Measurements from ENCODE around the gene DCHS1. TPM values are rescaled to one million over a fixed set of nuclear protein-coding genes. Genes with fewer than 3 reads are reported as not detected.
"Not testable (repeated sequence)": the region's sequence is repeated elsewhere in the genome, so short reads cannot be mapped to it uniquely, and the experiment has no call there.

The DCHS1 gene
- total and polyA plus RNA-seq, 5 donors from 2014 or later, result 0.49 to 2.4 (median 1.1) TPM

DNA sequence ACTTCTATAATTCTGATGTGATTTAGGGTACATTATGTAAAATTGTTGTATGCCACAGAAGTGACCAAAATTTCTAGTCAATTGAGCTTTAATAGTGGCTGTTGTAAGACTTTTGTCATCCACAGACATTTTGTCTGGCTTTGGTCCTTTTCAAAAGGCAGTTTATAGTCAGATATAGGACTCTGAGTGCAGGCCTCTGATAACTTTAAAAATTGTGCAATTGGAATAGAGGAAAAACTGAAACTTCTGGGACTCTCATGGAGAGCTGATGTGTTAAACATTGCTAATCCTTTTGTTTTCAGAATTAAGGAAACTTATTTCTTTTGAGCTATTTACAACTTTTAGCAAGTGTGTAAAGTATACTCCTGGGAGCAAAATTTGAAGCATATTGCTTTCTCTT is 36.5 kb upstream of the DCHS1 start:
- no peaks in the 10 kb centered on the region for H3K36me3 ChIP-seq (ENCODE audit: control insufficient read depth, insufficient read depth, low read length)
- H3K9me3 ChIP-seq (ENCODE audit: control insufficient read depth in 2 of 2, low read length in 2 of 2), result no peaks in the 10 kb centered on the region
- Mint-ChIP-seq H3K9me3 (no peaks in the 10 kb centered on the region), H3K27ac (peak overlapping the region in 1 of 3 donors; percentile 36), H3K4me3 (no peak overlapping the region), H3K27me3 (no peaks in the 10 kb centered on the region), H3K4me1 (peaks cover 13 to 36% (median 20%) of the 10 kb centered on the region in 4 donors), H3K36me3 (no peaks in the 10 kb centered on the region)
- no peak for DNase-seq
- H3K27ac ChIP-seq (ENCODE audit: insufficient read depth, low read length, poor library complexity, severe bottlenecking), result no peak overlapping the region
- no peak for ATAC-seq (ENCODE audit: low read depth in 2 of 2)
- no peaks in the 10 kb centered on the region for H3K27me3 ChIP-seq (ENCODE audit: control insufficient read depth, insufficient read depth, low read length)
- peaks cover 22% of the 10 kb centered on the region for H3K4me1 ChIP-seq (ENCODE audit: control insufficient read depth, insufficient read depth, low read length, poor library complexity, severe bottlenecking)
- no peak overlapping the region for H3K4me3 ChIP-seq (ENCODE audit: low read depth, low read length)

DNA sequence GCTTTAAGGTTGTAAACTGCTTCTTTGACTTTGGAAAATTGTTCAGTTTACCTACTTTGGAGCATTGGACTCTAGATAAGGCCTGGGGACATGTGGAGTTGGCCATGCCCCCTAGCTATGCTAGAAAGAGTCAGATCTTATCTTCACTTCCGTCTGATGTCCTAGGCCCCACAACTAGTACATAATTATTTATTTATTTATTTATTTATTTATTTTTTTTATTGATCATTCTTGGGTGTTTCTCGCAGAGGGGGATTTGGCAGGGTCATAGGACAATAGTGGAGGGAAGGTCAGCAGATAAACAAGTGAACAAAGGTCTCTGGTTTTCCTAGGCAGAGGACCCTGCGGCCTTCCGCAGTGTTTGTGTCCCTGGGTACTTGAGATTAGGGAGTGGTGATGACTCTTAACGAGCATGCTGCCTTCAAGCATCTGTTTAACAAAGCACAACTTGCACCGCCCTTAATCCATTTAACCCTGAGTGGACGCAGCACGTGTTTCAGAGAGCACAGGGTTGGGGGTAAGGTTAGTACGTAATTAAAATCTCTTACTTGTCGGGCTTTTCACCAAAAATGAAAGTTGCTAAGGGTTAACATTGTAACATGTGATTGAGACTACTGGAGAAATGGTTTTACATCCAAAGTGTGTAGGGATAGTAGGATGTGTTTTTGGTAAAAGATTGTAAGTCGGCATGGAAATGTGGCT is 35.0 kb upstream of the DCHS1 start:
- H3K36me3 ChIP-seq (ENCODE audit: control insufficient read depth, insufficient read depth, low read length); ATAC-seq (ENCODE audit: low read depth in 2 of 2); H3K27me3 Mint-ChIP-seq; H3K36me3 Mint-ChIP-seq; H3K4me3 ChIP-seq (ENCODE audit: low read depth, low read length); H3K9me3 ChIP-seq (ENCODE audit: control insufficient read depth in 2 of 2, low read length in 2 of 2); DNase-seq; H3K27ac ChIP-seq (ENCODE audit: insufficient read depth, low read length, poor library complexity, severe bottlenecking); H3K4me3 Mint-ChIP-seq; H3K9me3 Mint-ChIP-seq; H3K27me3 ChIP-seq (ENCODE audit: control insufficient read depth, insufficient read depth, low read length); H3K27ac Mint-ChIP-seq: not testable (repeated sequence)
- H3K4me1 Mint-ChIP-seq, result peaks cover 8 to 31% (median 20%) of the 10 kb centered on the region in 4 donors
- peaks cover 22% of the 10 kb centered on the region for H3K4me1 ChIP-seq (ENCODE audit: control insufficient read depth, insufficient read depth, low read length, poor library complexity, severe bottlenecking)

DNA sequence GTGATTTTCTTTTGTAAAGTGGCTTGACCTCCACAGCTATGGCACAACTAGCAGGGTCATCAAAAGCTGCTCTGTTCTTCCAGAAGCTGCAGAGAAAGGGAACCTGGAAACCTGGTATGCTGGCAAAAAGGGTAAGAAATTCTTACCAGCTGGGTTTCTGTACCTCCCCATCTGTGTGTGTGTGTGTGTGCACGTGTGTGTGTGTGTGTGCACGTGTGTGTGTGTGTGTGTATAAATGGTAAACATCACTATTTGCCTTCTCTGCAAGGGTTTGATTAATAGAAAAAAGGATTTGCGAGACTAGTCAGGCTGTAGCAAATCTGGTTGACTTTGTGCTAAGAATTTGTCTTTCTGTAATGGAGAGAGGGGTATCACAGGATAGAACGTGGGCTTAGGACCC is 32.3 kb upstream of the DCHS1 start:
- H3K36me3 Mint-ChIP-seq, result no peaks in the 10 kb centered on the region
- no peaks in the 10 kb centered on the region for H3K36me3 ChIP-seq (ENCODE audit: control insufficient read depth, insufficient read depth, low read length)
- H3K9me3 ChIP-seq (ENCODE audit: control insufficient read depth in 2 of 2, low read length in 2 of 2), result no peaks in the 10 kb centered on the region
- no peaks in the 10 kb centered on the region for H3K27me3 ChIP-seq (ENCODE audit: control insufficient read depth, insufficient read depth, low read length)
- no peaks in the 10 kb centered on the region for H3K27me3 Mint-ChIP-seq
- H3K9me3 Mint-ChIP-seq, result peaks cover 0 to 2% (median 0%) of the 10 kb centered on the region in 7 donors
- ATAC-seq (ENCODE audit: low read depth in 2 of 2), result no peak
- H3K4me3 ChIP-seq (ENCODE audit: low read depth, low read length), result no peak overlapping the region
- H3K27ac ChIP-seq (ENCODE audit: insufficient read depth, low read length, poor library complexity, severe bottlenecking), result no peak overlapping the region
- H3K27ac Mint-ChIP-seq, result peak overlapping the region in 1 of 3 donors; percentile 15
- peaks cover 6 to 20% (median 10%) of the 10 kb centered on the region in 4 donors for H3K4me1 Mint-ChIP-seq
- H3K4me1 ChIP-seq (ENCODE audit: control insufficient read depth, insufficient read depth, low read length, poor library complexity, severe bottlenecking), result peaks cover 7% of the 10 kb centered on the region
- H3K4me3 Mint-ChIP-seq, result peak overlapping the region in 1 of 4 donors; percentile 54
- no peak for DNase-seq

DNA sequence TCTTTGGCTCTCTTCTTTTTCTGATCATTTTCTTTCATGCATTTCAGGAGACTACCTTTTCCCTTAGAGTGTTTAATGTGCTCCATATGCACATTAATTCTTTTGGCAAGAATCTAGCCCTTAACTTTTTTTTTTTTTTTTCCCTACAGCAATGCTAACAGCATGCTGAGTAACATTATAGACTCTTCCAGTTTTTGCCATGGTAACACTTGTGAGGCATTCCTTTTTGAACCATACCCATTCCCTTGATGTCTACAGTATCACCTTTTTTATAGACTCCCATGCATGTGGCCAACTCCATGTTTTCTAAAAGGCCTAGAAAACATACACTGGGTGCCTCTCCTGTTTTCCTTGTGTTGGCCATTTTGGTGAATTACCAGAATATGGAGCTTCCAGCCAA is 30.4 kb upstream of the DCHS1 start:
- Histone ChIP-seq H3K4me3 (ENCODE audit: low read depth, low read length) (no peak overlapping the region), H3K27me3 (ENCODE audit: control insufficient read depth, insufficient read depth, low read length) (no peaks in the 10 kb centered on the region), H3K4me1 (ENCODE audit: control insufficient read depth, insufficient read depth, low read length, poor library complexity, severe bottlenecking) (peaks cover 18% of the 10 kb centered on the region), H3K9me3 (ENCODE audit: control insufficient read depth in 2 of 2, low read length in 2 of 2) (no peaks in the 10 kb centered on the region), H3K27ac (ENCODE audit: insufficient read depth, low read length, poor library complexity, severe bottlenecking) (no peak overlapping the region), H3K36me3 (ENCODE audit: control insufficient read depth, insufficient read depth, low read length) (peaks cover 5% of the 10 kb centered on the region)
- Mint-ChIP-seq H3K27me3 (no peaks in the 10 kb centered on the region), H3K36me3 (no peaks in the 10 kb centered on the region), H3K4me1 (peaks cover 6 to 28% (median 21%) of the 10 kb centered on the region in 4 donors), H3K9me3 (peaks cover 0 to 2% (median 0%) of the 10 kb centered on the region in 7 donors), H3K4me3 (peak overlapping the region in 3 of 4 donors; percentile 11 to 78 (median 37)), H3K27ac (no peak overlapping the region)
- no peak for DNase-seq
- ATAC-seq (ENCODE audit: low read depth in 2 of 2), result no peak

DNA sequence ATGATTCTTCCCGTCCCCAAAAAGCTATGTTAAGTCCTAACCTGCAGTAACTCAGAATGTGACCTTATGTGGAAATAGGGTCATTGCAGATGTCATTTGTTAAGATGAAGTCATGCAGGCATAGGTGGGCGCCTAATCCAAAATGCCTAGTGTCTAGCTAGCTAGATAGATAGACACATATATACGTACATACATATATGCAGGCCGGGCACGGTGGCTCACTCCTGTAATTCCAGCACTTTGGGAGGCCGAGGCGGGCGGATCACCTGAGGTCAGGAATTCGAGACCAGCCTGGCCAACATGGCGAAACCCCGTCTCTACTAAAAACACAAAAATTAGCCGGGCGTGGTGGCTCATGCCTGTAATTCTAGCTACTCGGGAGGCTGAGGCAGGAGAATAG is 28.5 kb upstream of the DCHS1 start:
- peaks cover 18% of the 10 kb centered on the region for H3K4me1 ChIP-seq (ENCODE audit: control insufficient read depth, insufficient read depth, low read length, poor library complexity, severe bottlenecking)
- ATAC-seq (ENCODE audit: low read depth in 2 of 2); H3K9me3 Mint-ChIP-seq; H3K27me3 Mint-ChIP-seq; H3K9me3 ChIP-seq (ENCODE audit: control insufficient read depth in 2 of 2, low read length in 2 of 2); DNase-seq; H3K36me3 Mint-ChIP-seq; H3K27me3 ChIP-seq (ENCODE audit: control insufficient read depth, insufficient read depth, low read length): not testable (repeated sequence)
- H3K4me1 Mint-ChIP-seq, result peaks cover 6 to 43% (median 26%) of the 10 kb centered on the region in 4 donors
- H3K4me3 ChIP-seq (ENCODE audit: low read depth, low read length), result peak overlapping the region; percentile 93
- peak overlapping the region; percentile 90 to 99 (median 98) for H3K4me3 Mint-ChIP-seq
- peaks cover 12% of the 10 kb centered on the region for H3K36me3 ChIP-seq (ENCODE audit: control insufficient read depth, insufficient read depth, low read length)
- peak overlapping the region; percentile 89 for H3K27ac ChIP-seq (ENCODE audit: insufficient read depth, low read length, poor library complexity, severe bottlenecking)
- peak overlapping the region in 2 of 3 donors; percentile 95 to 99 for H3K27ac Mint-ChIP-seq

DNA sequence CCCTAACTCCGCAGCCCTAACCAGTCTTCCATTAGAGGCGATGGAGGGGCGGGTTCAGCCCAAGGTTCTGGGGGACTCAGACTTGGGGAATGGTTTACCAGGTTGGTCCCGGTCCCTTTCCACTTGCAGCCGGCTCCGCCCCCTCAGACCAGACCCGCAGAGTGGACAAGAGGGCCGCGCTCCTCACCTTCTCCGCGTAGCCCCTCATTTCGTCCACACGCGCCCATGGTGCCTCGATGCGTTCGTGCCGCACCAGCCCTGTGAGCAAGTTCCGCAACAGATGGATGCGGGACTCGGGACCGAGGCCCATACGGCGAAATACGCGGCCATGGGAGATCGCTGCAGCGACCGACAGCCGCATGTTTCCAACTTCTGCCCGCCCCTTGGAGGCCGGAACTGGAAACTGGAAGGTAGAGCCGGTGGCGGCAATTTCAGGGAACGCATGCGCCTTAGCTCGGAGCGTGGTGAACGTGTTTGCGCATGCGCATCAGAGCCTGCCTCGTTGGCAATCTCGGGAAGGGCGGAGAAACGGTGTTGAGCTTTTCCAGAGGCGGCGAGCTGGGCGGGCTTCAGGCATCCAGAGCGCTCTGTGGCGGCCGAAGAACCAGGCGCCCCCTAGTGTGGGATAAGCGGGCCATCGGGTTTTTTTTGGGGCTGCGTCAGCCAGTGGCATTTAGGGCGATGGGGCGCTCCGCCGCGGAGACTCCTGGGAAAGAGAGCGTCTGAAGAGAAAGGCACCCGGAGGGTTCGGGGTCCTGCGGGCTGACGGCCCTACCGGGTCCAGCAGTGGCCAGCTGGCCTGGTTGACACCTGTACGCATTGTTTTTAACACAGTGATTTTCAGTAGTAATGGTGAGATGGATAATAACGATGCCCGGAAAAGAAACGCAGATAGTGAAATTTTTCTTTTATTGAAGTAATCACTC is 27.6 kb upstream of the DCHS1 start, which contains the start of gene MRPL17:
Gene MRPL17 (minus strand): TSS at position 405 of the 926 bp plus-strand sequence. CDS start 44 bp downstream, at position 361.
- Mint-ChIP-seq H3K27me3 (no peaks in the 10 kb centered on the region), H3K27ac (peak within 1 kb of the TSS; percentile 95 to 100 (median 99)), H3K9me3 (peaks cover 0 to 2% (median 0%) of the 10 kb centered on the region in 7 donors), H3K4me3 (peak within 1 kb of the TSS; percentile 90 to 99 (median 98)), H3K36me3 (peaks cover 10% of the 10 kb centered on the region), H3K4me1 (peaks cover 6 to 44% (median 29%) of the 10 kb centered on the region in 4 donors)
- Histone ChIP-seq H3K27ac (ENCODE audit: insufficient read depth, low read length, poor library complexity, severe bottlenecking) (peak within 1 kb of the TSS; percentile 89), H3K27me3 (ENCODE audit: control insufficient read depth, insufficient read depth, low read length) (no peaks in the 10 kb centered on the region), H3K9me3 (ENCODE audit: control insufficient read depth in 2 of 2, low read length in 2 of 2) (no peaks in the 10 kb centered on the region), H3K4me1 (ENCODE audit: control insufficient read depth, insufficient read depth, low read length, poor library complexity, severe bottlenecking) (peaks cover 18% of the 10 kb centered on the region), H3K36me3 (ENCODE audit: control insufficient read depth, insufficient read depth, low read length) (peaks cover 12% of the 10 kb centered on the region), H3K4me3 (ENCODE audit: low read depth, low read length) (peak within 1 kb of the TSS; percentile 97)
- ATAC-seq (ENCODE audit: low read depth in 2 of 2) (peak; percentile 95 to 97), DNase-seq (peak; percentile 99 to 100 (median 100))

DNA sequence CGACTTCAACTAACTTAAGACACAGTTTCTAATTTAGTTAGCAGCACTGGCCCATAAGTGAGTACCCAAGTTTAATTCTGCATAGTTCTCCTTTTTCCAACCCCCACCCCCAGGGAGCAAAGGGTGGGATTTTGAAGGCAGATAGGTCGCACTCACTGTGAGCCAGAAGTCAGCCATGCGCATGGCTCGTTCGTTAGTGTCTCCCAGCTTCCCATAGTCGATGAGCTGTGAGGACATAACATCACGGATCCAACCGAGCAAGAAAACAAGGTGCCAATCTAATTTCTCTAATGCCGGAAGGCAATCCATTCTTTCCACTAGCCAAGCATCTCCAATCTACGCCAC is 27.0 kb upstream of the DCHS1 start:
- peaks cover 10% of the 10 kb centered on the region for H3K36me3 Mint-ChIP-seq
- H3K27me3 Mint-ChIP-seq, result no peaks in the 10 kb centered on the region
- peak overlapping the region; percentile 95 to 100 (median 99) for H3K27ac Mint-ChIP-seq
- H3K4me1 Mint-ChIP-seq, result peaks cover 10 to 48% (median 31%) of the 10 kb centered on the region in 4 donors
- Histone ChIP-seq H3K36me3 (ENCODE audit: control insufficient read depth, insufficient read depth, low read length) (peaks cover 12% of the 10 kb centered on the region), H3K4me3 (ENCODE audit: low read depth, low read length) (peak overlapping the region; percentile 97), H3K4me1 (ENCODE audit: control insufficient read depth, insufficient read depth, low read length, poor library complexity, severe bottlenecking) (peaks cover 18% of the 10 kb centered on the region), H3K27ac (ENCODE audit: insufficient read depth, low read length, poor library complexity, severe bottlenecking) (peak overlapping the region; percentile 89), H3K27me3 (ENCODE audit: control insufficient read depth, insufficient read depth, low read length) (no peaks in the 10 kb centered on the region), H3K9me3 (ENCODE audit: control insufficient read depth in 2 of 2, low read length in 2 of 2) (no peaks in the 10 kb centered on the region)
- DNase-seq (peak in 1 of 3 donors; percentile 23), ATAC-seq (ENCODE audit: low read depth in 2 of 2) (no peak)
- peak overlapping the region; percentile 90 to 99 (median 98) for H3K4me3 Mint-ChIP-seq
- peaks cover 0 to 2% (median 0%) of the 10 kb centered on the region in 7 donors for H3K9me3 Mint-ChIP-seq

Data from CD4-positive, CD25-positive, alpha-beta regulatory T cell (primary cell).